HL-60 (cell line): ENCODE data around the gene IDH3A.

Source experiments
- DNase-seq, 2 experiments: peaks; one replicate each; pipeline ENCODE4 v3.0.0-alpha.2; 2010 to 2020; ENCODE audit warnings: low read depth in 1 of 2, low spot score in 1 of 2
- H3K27ac ChIP-seq: fragments of 250-450 bp; sonication (Bioruptor Pico); replicated peaks from 2 replicates; pipeline ENCODE4 v1.5.1; 2020; ENCODE audit warnings: mild to moderate bottlenecking, moderate library complexity
- H3K27me3 ChIP-seq: fragments of 250-450 bp; sonication (Bioruptor Pico); 2 replicates; pipeline ENCODE4 v1.5.1; 2021; ENCODE audit warnings: mild to moderate bottlenecking, moderate library complexity; ENCODE audit not compliant: insufficient read depth, poor library complexity, severe bottlenecking
- H3K4me3 ChIP-seq: replicated peaks from 2 replicates; pipeline ENCODE4 v1.5.1; 2011; ENCODE audit warnings: mild to moderate bottlenecking, control low read depth, low read length; ENCODE audit not compliant: insufficient read depth
- CTCF ChIP-seq: IDR thresholded peaks from one replicate; pipeline ENCODE4 v1.5.1; 2011; ENCODE audit warnings: low read length, control low read depth, inconsistent platforms; ENCODE audit not compliant: insufficient read depth
- GABPA ChIP-seq: IDR thresholded peaks from 2 replicates; pipeline ENCODE4 v1.6.1; 2012; ENCODE audit warnings: low read depth
- POLR2AphosphoS5 ChIP-seq: IDR thresholded peaks from 2 replicates; pipeline ENCODE4 v1.6.1; 2012; ENCODE audit warnings: low read depth
- REST ChIP-seq: IDR thresholded peaks from 2 replicates; pipeline ENCODE4 v1.6.1; 2012; ENCODE audit warnings: low read depth; ENCODE audit not compliant: insufficient replicate concordance
- SPI1 ChIP-seq: IDR thresholded peaks from 2 replicates; pipeline ENCODE4 v1.6.1; 2012; ENCODE audit warnings: low read depth, mild to moderate bottlenecking, borderline replicate concordance

The IDH3A gene

GRCh38 chr15:78212546-78213424 is 63.6 kb downstream of the IDH3A start:
- Histone ChIP-seq H3K4me3 (no peak overlapping the region), H3K27me3 (no peaks in the 10 kb centered on the region), H3K27ac (no peak overlapping the region)
- no peak for DNase-seq
- TF ChIP-seq SPI1 (no peak), GABPA (no peak), REST (no peak), POLR2AphosphoS5 (no peak), CTCF (no peak)

GRCh38 chr15:78213425-78213750 is 64.2 kb downstream of the IDH3A start:
- no peak for TF ChIP-seq POLR2AphosphoS5
- no peak for TF ChIP-seq GABPA
- TF ChIP-seq SPI1, result no peak
- TF ChIP-seq REST, result no peak
- no peak for TF ChIP-seq CTCF
- no peak for DNase-seq
- H3K27ac ChIP-seq, result no peak overlapping the region
- H3K27me3 ChIP-seq, result no peaks in the 10 kb centered on the region
- H3K4me3 ChIP-seq, result no peak overlapping the region

GRCh38 chr15:78213956-78214355 is 64.8 kb downstream of the IDH3A start:
- no peak for DNase-seq
- Histone ChIP-seq H3K27me3 (no peaks in the 10 kb centered on the region), H3K27ac (no peak overlapping the region), H3K4me3 (no peak overlapping the region)
- TF ChIP-seq POLR2AphosphoS5, result no peak
- no peak for TF ChIP-seq GABPA
- no peak for TF ChIP-seq REST
- TF ChIP-seq SPI1, result no peak
